Measurements from ENCODE around the gene FOLH1.
"Not testable (repeated sequence)": the region's sequence is repeated elsewhere in the genome, so short reads cannot be mapped to it uniquely, and the experiment has no call there.

- TF ChIP-seq POLR2A, POLR2AphosphoS5, CTCF (IDR thresholded peaks at IDR 0.05): not testable (repeated sequence)
Observed at GRCh38 chr11:49168992-49169391, 39.4 kb downstream of the FOLH1 start.
